GM12872 (cell line): ENCODE results near the gene BRAF.

ENCODE experiments used
- TF ChIP-seq, protein P1 (sequence below): IDR thresholded peaks from 3 replicates; pipeline ENCODE4 v1.5.1; 2011; ENCODE audit warnings: low read depth, mild to moderate bottlenecking, low read length, moderate library complexity; ENCODE audit not compliant: insufficient read depth

BRAF gene

DNA sequence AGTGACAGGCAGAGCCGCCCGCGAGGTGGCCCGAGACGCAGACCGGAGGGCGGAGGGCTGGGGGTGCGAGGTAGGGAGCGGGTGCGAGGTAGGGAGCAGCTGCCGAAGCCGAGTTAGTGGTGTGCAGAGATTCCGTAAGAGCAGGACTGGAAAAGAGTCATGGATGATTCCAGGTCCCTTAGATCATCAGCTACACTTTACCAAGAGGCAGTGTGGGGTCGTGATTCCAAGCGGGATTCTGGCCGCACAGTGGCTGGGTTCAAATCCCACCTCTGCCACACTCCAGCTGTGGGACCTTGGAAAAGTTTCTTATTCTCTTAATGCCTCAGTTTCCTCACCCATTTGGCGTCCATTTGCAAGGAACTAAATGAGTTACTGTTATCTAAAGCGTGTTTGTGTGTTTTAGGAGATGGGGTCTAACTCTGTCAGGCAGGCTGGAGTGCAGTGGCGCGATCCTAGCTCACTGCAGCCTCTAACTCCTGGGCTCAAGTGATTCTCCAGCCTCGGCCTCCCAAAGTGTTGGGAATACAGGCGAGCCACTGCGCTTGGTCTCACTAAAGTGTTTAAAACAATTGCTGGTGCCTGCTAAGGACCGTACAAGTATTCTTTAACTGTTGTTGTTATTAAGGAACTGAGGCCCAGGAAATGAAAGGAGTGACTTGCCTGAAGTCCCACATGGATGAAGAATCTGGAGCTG lies 227.1 kb downstream of the BRAF start:
- TF ChIP-seq, protein P1, sequence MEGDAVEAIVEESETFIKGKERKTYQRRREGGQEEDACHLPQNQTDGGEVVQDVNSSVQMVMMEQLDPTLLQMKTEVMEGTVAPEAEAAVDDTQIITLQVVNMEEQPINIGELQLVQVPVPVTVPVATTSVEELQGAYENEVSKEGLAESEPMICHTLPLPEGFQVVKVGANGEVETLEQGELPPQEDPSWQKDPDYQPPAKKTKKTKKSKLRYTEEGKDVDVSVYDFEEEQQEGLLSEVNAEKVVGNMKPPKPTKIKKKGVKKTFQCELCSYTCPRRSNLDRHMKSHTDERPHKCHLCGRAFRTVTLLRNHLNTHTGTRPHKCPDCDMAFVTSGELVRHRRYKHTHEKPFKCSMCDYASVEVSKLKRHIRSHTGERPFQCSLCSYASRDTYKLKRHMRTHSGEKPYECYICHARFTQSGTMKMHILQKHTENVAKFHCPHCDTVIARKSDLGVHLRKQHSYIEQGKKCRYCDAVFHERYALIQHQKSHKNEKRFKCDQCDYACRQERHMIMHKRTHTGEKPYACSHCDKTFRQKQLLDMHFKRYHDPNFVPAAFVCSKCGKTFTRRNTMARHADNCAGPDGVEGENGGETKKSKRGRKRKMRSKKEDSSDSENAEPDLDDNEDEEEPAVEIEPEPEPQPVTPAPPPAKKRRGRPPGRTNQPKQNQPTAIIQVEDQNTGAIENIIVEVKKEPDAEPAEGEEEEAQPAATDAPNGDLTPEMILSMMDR, result 0 out of 3 replicates have a peak, but pooled peaks have one; percentile 8

DNA sequence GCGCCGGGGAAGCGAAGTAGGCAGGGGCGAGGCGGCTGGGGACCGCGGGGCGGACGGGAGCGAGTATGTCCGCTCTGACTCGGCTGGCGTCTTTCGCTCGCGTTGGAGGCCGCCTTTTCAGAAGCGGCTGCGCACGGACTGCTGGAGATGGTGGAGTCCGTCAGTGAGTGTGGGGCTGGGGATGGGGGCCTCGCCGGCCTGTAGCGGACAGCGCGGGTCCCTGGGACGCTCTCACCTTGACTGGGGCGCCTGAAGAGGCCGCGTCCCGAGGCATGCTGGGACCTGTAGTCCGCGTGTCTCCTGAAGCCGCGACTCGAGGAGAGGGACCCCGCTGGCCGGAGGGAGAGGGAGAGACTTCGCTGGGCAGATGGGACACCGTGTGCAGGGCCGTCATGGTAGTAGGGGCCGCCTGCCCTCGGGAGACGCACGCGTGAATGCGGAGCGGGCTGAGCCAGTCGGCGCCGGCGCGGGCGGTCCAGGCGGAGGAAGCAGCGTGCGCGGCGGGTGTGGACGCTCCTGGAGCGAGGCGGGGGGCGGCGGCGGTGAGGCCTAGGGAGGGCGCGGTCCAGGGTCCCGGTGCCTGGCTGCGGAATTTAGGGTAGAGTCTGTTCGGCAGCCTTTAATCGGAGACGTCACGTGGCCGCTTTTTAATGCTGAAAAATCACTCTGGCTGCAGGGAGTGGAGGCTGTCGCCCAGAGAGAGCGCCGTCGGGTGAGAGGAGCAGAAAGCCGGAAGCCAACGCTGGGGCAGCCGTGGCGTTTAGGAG lies 227.9 kb downstream of the BRAF start, which contains the start of gene NDUFB2:
Gene NDUFB2 (plus strand): TSS at position 29 of the 767 bp plus-strand sequence. CDS start 37 bp downstream, at position 66.
- TF ChIP-seq, protein P1, result no peak

DNA sequence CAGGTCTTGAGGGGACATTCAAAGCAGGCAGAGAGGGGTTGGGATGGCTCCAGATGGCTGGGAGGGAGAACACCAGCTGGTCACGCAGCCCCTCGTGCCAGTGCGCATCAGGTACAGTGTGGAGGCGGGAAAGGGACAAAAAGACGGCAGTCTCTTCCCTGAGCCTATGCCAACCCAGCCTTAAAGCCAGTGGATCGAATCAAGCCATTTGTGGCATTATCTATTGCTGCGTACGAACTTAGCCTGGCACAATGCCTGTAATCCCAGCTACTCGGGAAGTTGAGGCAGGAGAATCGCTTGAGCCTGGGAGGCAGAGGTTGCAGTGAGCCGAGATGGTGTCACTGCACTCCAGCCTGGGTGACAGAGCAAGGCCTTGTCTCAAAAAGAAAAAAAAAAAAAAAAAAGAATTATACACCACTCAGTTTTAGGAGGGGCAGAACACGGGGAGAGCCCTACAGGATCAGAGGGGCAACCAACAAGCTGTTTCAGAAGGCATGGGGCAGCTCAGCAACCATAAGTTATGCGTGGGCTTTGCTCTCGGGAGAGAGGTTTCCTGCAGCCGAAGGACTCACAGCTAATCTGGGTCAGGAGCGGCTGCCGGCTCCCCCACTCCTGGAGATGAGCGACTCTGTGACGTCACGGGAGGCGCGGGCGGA lies 228.6 kb downstream of the BRAF start:
- TF ChIP-seq, protein P1, result no peak

DNA sequence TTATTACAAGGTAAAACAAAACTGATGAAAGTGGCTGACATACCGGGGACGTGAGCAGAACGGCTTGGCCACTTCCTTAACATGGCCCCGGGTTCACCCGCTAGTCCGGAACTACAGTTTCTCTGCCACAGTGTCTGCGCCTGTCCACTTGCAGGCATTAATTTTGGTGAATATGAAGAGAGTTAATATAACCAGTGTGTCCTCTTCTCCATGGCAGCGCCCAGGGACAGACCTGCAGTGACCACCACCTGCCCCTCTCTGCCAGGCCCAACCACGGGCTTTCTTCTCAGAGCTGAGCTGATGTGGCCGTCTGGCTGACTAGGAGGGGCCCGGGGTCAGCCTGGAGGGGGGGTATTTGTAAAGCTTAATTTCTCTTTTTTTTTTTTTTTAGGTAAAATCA lies 229.3 kb downstream of the BRAF start:
- TF ChIP-seq, protein P1, result no peak

DNA sequence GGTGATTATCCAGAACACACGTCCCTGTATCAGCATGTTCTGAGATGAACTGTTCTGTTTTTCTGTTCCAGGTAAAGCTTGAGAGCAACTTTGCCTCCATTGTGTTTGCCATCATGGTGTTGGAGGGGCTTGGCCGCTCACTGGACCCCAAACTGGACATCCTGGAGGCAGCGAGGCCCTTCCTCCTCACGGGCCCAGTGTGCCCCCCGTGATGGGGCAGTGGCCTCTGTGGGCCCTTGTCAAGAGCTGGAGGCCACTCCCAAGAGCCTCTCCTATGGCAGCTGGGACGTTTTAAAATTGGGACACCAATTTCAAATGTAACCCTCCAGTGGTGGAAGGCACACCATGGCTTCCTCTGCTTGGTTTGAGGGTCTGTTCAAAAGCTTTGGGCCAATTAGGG lies 230.1 kb downstream of the BRAF start:
- TF ChIP-seq, protein P1, result no peak

DNA sequence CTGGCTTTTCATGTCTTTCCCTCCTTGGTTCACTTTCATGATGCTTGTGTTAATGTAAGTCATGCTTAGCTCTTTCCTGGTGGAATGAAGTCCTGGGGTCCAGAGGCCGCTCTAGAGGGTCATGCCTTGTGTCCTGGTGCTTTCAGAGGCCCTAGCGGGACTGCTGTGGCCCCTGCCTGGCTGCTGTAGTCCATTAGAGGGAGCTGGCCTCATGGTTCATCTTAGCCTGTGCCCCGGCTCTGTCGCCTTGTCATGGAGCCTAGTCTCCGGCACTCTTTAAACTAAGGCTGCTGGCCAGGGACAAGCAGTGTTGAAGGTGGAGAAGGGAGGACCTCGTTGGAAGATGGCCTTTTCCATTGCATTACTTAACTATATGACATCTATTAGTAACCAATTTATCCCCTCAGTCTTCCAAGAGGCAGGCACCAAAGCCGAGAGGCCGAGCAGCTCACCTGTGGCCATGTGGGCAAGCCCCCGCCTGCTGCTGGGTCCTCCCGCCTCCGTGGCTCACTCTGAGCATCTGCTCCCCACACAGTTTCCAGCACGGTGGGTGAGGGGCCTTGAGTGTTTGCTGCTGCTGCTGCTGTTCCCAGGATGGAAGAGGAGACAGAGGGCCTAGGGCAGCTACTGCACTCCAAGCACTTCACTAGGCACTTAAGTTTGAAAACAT lies 233.2 kb downstream of the BRAF start:
- TF ChIP-seq, protein P1, result no peak
